Endothelial cell of umbilical vein (primary cell): ENCODE data around the gene ABCC2. TPM values are rescaled to one million over a fixed set of nuclear protein-coding genes. Genes with fewer than 3 reads are reported as not detected.

ENCODE experiments used
- BruUV-seq: library from RNA; stranded (reverse); fragments of 400-500 nt; replicated peaks from 2 replicates; lab custom pipeline; 2021; lab: Mats Ljungman, UMichigan
- CTCF ChIA-PET: fragments of 300-600, 350-600 bp; sonication (Branson Sonifier 250); formaldehyde crosslinking; loops from one replicate; lab custom pipeline; 2021; ENCODE audit warnings: antibody characterized with exemption, inconsistent platforms; lab: Charles Lee
- POLR2A ChIA-PET: fragments of 300-600, 350-600 bp; sonication (Branson Sonifier 250); formaldehyde crosslinking; loops from one replicate; lab custom pipeline; 2021; ENCODE audit warnings: antibody characterized with exemption, inconsistent platforms; lab: Charles Lee
- DNase-seq: peaks from one replicate; pipeline ENCODE4 v3.0.0-alpha.2; 2011; ENCODE audit warnings: low read depth, low spot score
- FAIRE-seq: peaks from 2 replicates; lab custom pipeline; 2011; peaks lifted over from hg19 to GRCh38; lab: Jason Lieb, UNC
- H2AFZ ChIP-seq: 2 replicates; pipeline ENCODE4 v1.6.0; 2012; ENCODE audit warnings: low read depth, low read length, control low read depth, inconsistent platforms
- H3K27ac ChIP-seq: 2 replicates; pipeline ENCODE4 v1.5.1; 2011; ENCODE audit warnings: low read depth, mild to moderate bottlenecking, control low read depth, low read length, moderate library complexity; ENCODE audit not compliant: insufficient read depth
- H3K27me3 ChIP-seq, 2 experiments: 2 replicates each; pipeline versions ENCODE4 v1.6.0 to v1.6.1; 2011; ENCODE audit warnings: low read length in 2 of 2, mixed read lengths in 1 of 2; ENCODE audit not compliant: control insufficient read depth in 2 of 2, insufficient read depth in 2 of 2
- H3K36me3 ChIP-seq, 2 experiments: 2 replicates in 1 of 2; 3 replicates in 1 of 2; pipeline ENCODE4 v1.5.1; 2011; ENCODE audit warnings: low read length in 2 of 2, mild to moderate bottlenecking in 1 of 2, moderate library complexity in 1 of 2; ENCODE audit not compliant: control insufficient read depth in 2 of 2, insufficient read depth in 2 of 2; ENCODE audit errors: extremely low read depth in 1 of 2
- H3K4me1 ChIP-seq: 3 replicates; pipeline ENCODE4 v1.5.1; 2011; ENCODE audit warnings: mild to moderate bottlenecking, low read length; ENCODE audit not compliant: control insufficient read depth, insufficient read depth; ENCODE audit errors: extremely low read depth
- H3K4me2 ChIP-seq: 2 replicates; pipeline ENCODE4 v1.6.1; 2011; ENCODE audit warnings: low read length, control low read depth, mixed read lengths; ENCODE audit not compliant: insufficient read depth
- H3K4me3 ChIP-seq, 3 experiments: fragments of 200-600 bp in 1 of 3; sonication (generic), shearing (Covaris generic) in 1 of 3; replicated peaks in 1 of 3; 2 replicates each; pipeline ENCODE4 v1.5.1; 2011 to 2016; ENCODE audit warnings: control low read depth in 3 of 3, low read length in 3 of 3, mild to moderate bottlenecking in 2 of 3, inconsistent platforms in 1 of 3, low read depth in 1 of 3, moderate library complexity in 1 of 3; ENCODE audit not compliant: insufficient read depth in 1 of 3
- H3K79me2 ChIP-seq: 2 replicates; pipeline ENCODE4 v1.6.0; 2012; ENCODE audit warnings: low read length, inconsistent platforms; ENCODE audit not compliant: control insufficient read depth, insufficient read depth
- H3K9ac ChIP-seq: replicated peaks from 2 replicates; pipeline ENCODE3; 2011; ENCODE audit warnings: low read length, control low read depth; ENCODE audit not compliant: insufficient read depth; ENCODE audit errors: extremely low read depth
- H3K9me1 ChIP-seq: replicated peaks from 3 replicates; pipeline ENCODE4 v1.6.0; 2011; ENCODE audit warnings: mild to moderate bottlenecking, low read length; ENCODE audit not compliant: control insufficient read depth, insufficient read depth; ENCODE audit errors: extremely low read depth
- H3K9me3 ChIP-seq: replicated peaks from 2 replicates; pipeline ENCODE4 v1.5.1; 2012; ENCODE audit warnings: low read length, inconsistent platforms; ENCODE audit not compliant: control insufficient read depth, insufficient read depth
- H4K20me1 ChIP-seq: replicated peaks from 2 replicates; pipeline ENCODE3; 2011; ENCODE audit warnings: mild to moderate bottlenecking, low read length; ENCODE audit not compliant: control insufficient read depth, insufficient read depth; ENCODE audit errors: extremely low read depth
- EZH2 ChIP-seq: IDR thresholded peaks from 2 replicates; pipeline ENCODE4 v1.6.1; 2012; ENCODE audit warnings: borderline replicate concordance, low read depth, mild to moderate bottlenecking, moderate library complexity, low read length, inconsistent platforms; ENCODE audit not compliant: severe bottlenecking
- FOS ChIP-seq: IDR thresholded peaks from 2 replicates; pipeline ENCODE4 v1.6.1; 2011; ENCODE audit warnings: mild to moderate bottlenecking, low read length, moderate library complexity, borderline replicate concordance; ENCODE audit not compliant: insufficient read depth
- GATA2 ChIP-seq: IDR thresholded peaks from 2 replicates; pipeline ENCODE4 v1.7.0; 2011; ENCODE audit warnings: low read depth, mild to moderate bottlenecking, moderate library complexity, mixed read lengths, low read length; ENCODE audit not compliant: insufficient read length, insufficient read depth
- JUN ChIP-seq: IDR thresholded peaks from 2 replicates; pipeline ENCODE4 v1.6.1; 2011; ENCODE audit warnings: borderline replicate concordance, low read depth; ENCODE audit not compliant: insufficient read length, insufficient read depth
- MYC ChIP-seq: IDR thresholded peaks from one replicate; pipeline ENCODE4 v1.6.1; 2011; ENCODE audit warnings: mild to moderate bottlenecking, low read depth, low read length
- POLR2A ChIP-seq: IDR thresholded peaks from 2 replicates; pipeline ENCODE4 v1.6.1; 2012; ENCODE audit warnings: low read depth, mild to moderate bottlenecking, control low read depth, low read length
- POLR2AphosphoS5 ChIP-seq: IDR thresholded peaks from 2 replicates; pipeline ENCODE4 v1.6.1; 2012; ENCODE audit warnings: low read depth, mild to moderate bottlenecking, control low read depth, low read length, moderate library complexity; ENCODE audit not compliant: insufficient read depth
- dilution Hi-C: fragments of 300-500 bp; cut with MboI; formaldehyde crosslinking; loops from one replicate; pipeline ENCODE4 v1.15.0; 2019; ENCODE audit warnings: low sequenced_read_pairs; ENCODE audit not compliant: extremely low pct_ligation_motif_present
- intact Hi-C: fragments of 100-400 bp; cut with micrococcal nuclease; formaldehyde crosslinking; loops from one replicate; pipeline ENCODE4 v1.10.0; 2022
- polyA plus RNA-seq, 4 experiments: library from polyadenylated mRNA; depleted of rRNA in 3 of 4; stranded (reverse) in 3 of 4; unstranded in 1 of 4; fragments of >200 nt; gene quantifications; 2 replicates each; pipeline versions ENCODE4 v1.2.1 to v1.2.3, GENCODE V29; 2011 to 2012; ENCODE audit warnings: missing spikeins in 1 of 4
- total RNA-seq: library from RNA; stranded (reverse); gene quantifications from 2 replicates; pipeline ENCODE4 v1.2.3, GENCODE V29; 2021
- TF ChIP-seq, protein P1 (sequence below), 2 donors: IDR thresholded peaks; 1 replicate in 1 of 2; 2 replicates in 1 of 2; pipeline ENCODE4 v1.5.1; 2011; ENCODE audit warnings: low read length in 2 of 2, mild to moderate bottlenecking in 2 of 2, moderate library complexity in 2 of 2, control low read depth in 1 of 2, inconsistent platforms in 1 of 2, low read depth in 1 of 2; ENCODE audit not compliant: insufficient read depth in 1 of 2; ENCODE audit errors: extremely low read depth in 1 of 2
- TF ChIP-seq, protein P2 (sequence below): IDR thresholded peaks from 2 replicates; pipeline ENCODE4 v1.6.1; 2011; ENCODE audit not compliant: insufficient read depth, insufficient read length

ABCC2 gene
- total and polyA plus RNA-seq, 2 donors (not counting 3 experiments of a cell fraction or from before 2014, with no cell fraction given): 1.5 to 3.3 TPM

GRCh38 chr10:99758211-99758891, 24.1 kb upstream of the ABCC2 start:
- Histone ChIP-seq H3K4me2 (no peak overlapping the region), H3K9me3 (no peaks in the 10 kb centered on the region), H3K27me3 (no peaks in the 10 kb centered on the region), H3K36me3 (peaks cover 8 to 19% of the 10 kb centered on the region in 2 experiments), H3K4me1 (no peaks in the 10 kb centered on the region), H3K9me1 (no peaks in the 10 kb centered on the region), H2AFZ (no peak overlapping the region), H3K79me2 (no peaks in the 10 kb centered on the region), H3K4me3 (no peak overlapping the region), H3K27ac (no peak overlapping the region), H4K20me1 (no peaks in the 10 kb centered on the region), H3K9ac (no peak overlapping the region)
- no TSS peak for BruUV-seq
- dilution Hi-C loops: loop anchor here (10.0 kb wide), 1 partner anchor 46 kb away; no protein-coding TSS in a partner anchor
- FAIRE-seq (no peak), DNase-seq (no peak)
- intact Hi-C loops: no loop called here
- TF ChIP-seq MYC: no peak
- TF ChIP-seq, protein P1, sequence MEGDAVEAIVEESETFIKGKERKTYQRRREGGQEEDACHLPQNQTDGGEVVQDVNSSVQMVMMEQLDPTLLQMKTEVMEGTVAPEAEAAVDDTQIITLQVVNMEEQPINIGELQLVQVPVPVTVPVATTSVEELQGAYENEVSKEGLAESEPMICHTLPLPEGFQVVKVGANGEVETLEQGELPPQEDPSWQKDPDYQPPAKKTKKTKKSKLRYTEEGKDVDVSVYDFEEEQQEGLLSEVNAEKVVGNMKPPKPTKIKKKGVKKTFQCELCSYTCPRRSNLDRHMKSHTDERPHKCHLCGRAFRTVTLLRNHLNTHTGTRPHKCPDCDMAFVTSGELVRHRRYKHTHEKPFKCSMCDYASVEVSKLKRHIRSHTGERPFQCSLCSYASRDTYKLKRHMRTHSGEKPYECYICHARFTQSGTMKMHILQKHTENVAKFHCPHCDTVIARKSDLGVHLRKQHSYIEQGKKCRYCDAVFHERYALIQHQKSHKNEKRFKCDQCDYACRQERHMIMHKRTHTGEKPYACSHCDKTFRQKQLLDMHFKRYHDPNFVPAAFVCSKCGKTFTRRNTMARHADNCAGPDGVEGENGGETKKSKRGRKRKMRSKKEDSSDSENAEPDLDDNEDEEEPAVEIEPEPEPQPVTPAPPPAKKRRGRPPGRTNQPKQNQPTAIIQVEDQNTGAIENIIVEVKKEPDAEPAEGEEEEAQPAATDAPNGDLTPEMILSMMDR (IDR thresholded peaks at IDR 0.05; ENCODE audit: extremely low read depth in 1 of 2, insufficient read depth in 1 of 2, low read depth in 1 of 2, low read length in 2 of 2): no peak
- TF ChIP-seq GATA2: no peak
- TF ChIP-seq JUN: no peak
- TF ChIP-seq POLR2AphosphoS5: no peak
- no peak for TF ChIP-seq POLR2A
- TF ChIP-seq EZH2: no peak
- TF ChIP-seq, protein P2, sequence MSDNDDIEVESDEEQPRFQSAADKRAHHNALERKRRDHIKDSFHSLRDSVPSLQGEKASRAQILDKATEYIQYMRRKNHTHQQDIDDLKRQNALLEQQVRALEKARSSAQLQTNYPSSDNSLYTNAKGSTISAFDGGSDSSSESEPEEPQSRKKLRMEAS: no peak
- no peak for TF ChIP-seq FOS
- POLR2A ChIA-PET: no interaction called here
- CTCF ChIA-PET: interaction anchor here (0.6 kb wide), 1 partner anchor 9 kb away, joined by 3 read pairs; no protein-coding TSS in a partner anchor
